OCI-LY1 (cell line): ENCODE measurements around the gene FILIP1L.

ENCODE experiments used
- EZH2 ChIP-seq: fragments of 200-600 bp; sonication (generic), shearing (Covaris generic); IDR thresholded peaks from 2 replicates; pipeline ENCODE4 v1.8.0; 2017; ENCODE audit warnings: borderline replicate concordance, mixed run types, mild to moderate bottlenecking, antibody characterized with exemption, low read length, moderate library complexity, mixed read lengths
- TF ChIP-seq, protein P1 (sequence below): fragments of 200-600 bp; sonication (generic), shearing (Covaris generic); IDR thresholded peaks from 2 replicates; pipeline ENCODE4 v1.5.1; 2017; ENCODE audit warnings: mild to moderate bottlenecking, antibody characterized with exemption, low read length, moderate library complexity, mixed read lengths

GRCh38 chr3:100027321-100027720, 87.0 kb downstream of the FILIP1L start:
- TF ChIP-seq, protein P1, sequence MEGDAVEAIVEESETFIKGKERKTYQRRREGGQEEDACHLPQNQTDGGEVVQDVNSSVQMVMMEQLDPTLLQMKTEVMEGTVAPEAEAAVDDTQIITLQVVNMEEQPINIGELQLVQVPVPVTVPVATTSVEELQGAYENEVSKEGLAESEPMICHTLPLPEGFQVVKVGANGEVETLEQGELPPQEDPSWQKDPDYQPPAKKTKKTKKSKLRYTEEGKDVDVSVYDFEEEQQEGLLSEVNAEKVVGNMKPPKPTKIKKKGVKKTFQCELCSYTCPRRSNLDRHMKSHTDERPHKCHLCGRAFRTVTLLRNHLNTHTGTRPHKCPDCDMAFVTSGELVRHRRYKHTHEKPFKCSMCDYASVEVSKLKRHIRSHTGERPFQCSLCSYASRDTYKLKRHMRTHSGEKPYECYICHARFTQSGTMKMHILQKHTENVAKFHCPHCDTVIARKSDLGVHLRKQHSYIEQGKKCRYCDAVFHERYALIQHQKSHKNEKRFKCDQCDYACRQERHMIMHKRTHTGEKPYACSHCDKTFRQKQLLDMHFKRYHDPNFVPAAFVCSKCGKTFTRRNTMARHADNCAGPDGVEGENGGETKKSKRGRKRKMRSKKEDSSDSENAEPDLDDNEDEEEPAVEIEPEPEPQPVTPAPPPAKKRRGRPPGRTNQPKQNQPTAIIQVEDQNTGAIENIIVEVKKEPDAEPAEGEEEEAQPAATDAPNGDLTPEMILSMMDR: no peak
- TF ChIP-seq EZH2: no peak
